ENCODE data around the gene ASB16.

GRCh38 chr17:44221862-44222111 lies 51.3 kb downstream of the ASB16 start:
- TF ChIP-seq CTCF (conservative IDR thresholded peaks at IDR 0.05 in 1 of 2, IDR thresholded peaks at IDR 0.05 in 1 of 2; ENCODE audit: extremely low read depth in 1 of 2, insufficient read depth in 1 of 2, low read depth in 1 of 2, low read length in 2 of 2) (no peak), EZH2 (IDR thresholded peaks at IDR 0.05; ENCODE audit: borderline replicate concordance, low read length) (no peak)
